WTC11 (cell line): Measurements from ENCODE around the gene GABBR2. TPM values are rescaled to one million over a fixed set of nuclear protein-coding genes. Genes with fewer than 3 reads are reported as not detected.

Experiments
- ATAC-seq: fragments of 200-7000 bp; cut with Tn5 transposase; 2 replicates; pipeline ENCODE4 v1.10.0; 2021; ENCODE audit warnings: mild to moderate bottlenecking, moderate library complexity
- CTCF ChIA-PET: fragments of 300-600 bp; sonication (Branson Sonifier 250); formaldehyde crosslinking; loops from one replicate; lab custom pipeline; 2021; ENCODE audit warnings: antibody characterized with exemption; lab: Charles Lee
- POLR2A ChIA-PET: fragments of 350-600 bp; sonication (Branson Sonifier 250); formaldehyde crosslinking; loops from one replicate; lab custom pipeline; 2021; ENCODE audit warnings: antibody characterized with exemption; lab: Charles Lee
- DNase-seq: peaks from one replicate; pipeline ENCODE4 v3.0.0; 2021; ENCODE audit warnings: low spot score
- H3K27ac Mint-ChIP-seq: 2 replicates; pipeline ENCODE4 v1.8.0; 2021; ENCODE audit warnings: mixed read lengths
- H3K27me3 Mint-ChIP-seq: 2 replicates; pipeline ENCODE4 v1.8.0; 2021; ENCODE audit warnings: low read depth, mild to moderate bottlenecking, moderate library complexity, mixed read lengths
- H3K36me3 Mint-ChIP-seq: 2 replicates; pipeline ENCODE4 v1.8.0; 2021; ENCODE audit warnings: mixed read lengths
- H3K4me1 Mint-ChIP-seq: 2 replicates; pipeline ENCODE4 v1.8.0; 2022; ENCODE audit warnings: mixed read lengths
- H3K4me3 Mint-ChIP-seq: 2 replicates; pipeline ENCODE4 v1.8.0; 2021; ENCODE audit warnings: mild to moderate bottlenecking, moderate library complexity, mixed read lengths
- H3K9me3 Mint-ChIP-seq: 2 replicates; pipeline ENCODE4 v1.8.0; 2021; ENCODE audit warnings: mixed read lengths
- CREM ChIP-seq: sonication (generic); formaldehyde crosslinking; IDR thresholded peaks from 2 replicates; pipeline ENCODE4 v1.8.1; 2022; ENCODE audit warnings: mild to moderate bottlenecking, missing genetic modification reagents, moderate library complexity
- FOXP1 ChIP-seq: sonication (generic); formaldehyde crosslinking; IDR thresholded peaks from 2 replicates; pipeline ENCODE4 v1.8.0; 2022; ENCODE audit warnings: missing genetic modification reagents, mild to moderate bottlenecking, moderate library complexity, borderline replicate concordance
- GRHL2 ChIP-seq: fragments of 250-450 bp; sonication (Bioruptor Pico); IDR thresholded peaks from 2 replicates; pipeline ENCODE4 v1.8.0; 2022; ENCODE audit warnings: mild to moderate bottlenecking, moderate library complexity; ENCODE audit not compliant: insufficient replicate concordance, severe bottlenecking
- HMGA2 ChIP-seq: fragments of 250-450 bp; sonication (Bioruptor Pico); IDR thresholded peaks from 2 replicates; pipeline ENCODE4 v1.4.0; 2021; ENCODE audit warnings: mild to moderate bottlenecking, moderate library complexity
- IRF2 ChIP-seq: sonication (generic); formaldehyde crosslinking; IDR thresholded peaks from 2 replicates; pipeline ENCODE4 v1.8.0; 2022; ENCODE audit warnings: low read depth, missing genetic modification reagents, borderline replicate concordance
- KAT7 ChIP-seq: sonication (generic); formaldehyde crosslinking; IDR thresholded peaks from 2 replicates; pipeline ENCODE4 v1.8.1; 2023; ENCODE audit warnings: missing genetic modification reagents, mild to moderate bottlenecking, borderline replicate concordance
- NR2C2 ChIP-seq: sonication (generic); formaldehyde crosslinking; IDR thresholded peaks from 2 replicates; pipeline ENCODE4 v1.8.0; 2022; ENCODE audit warnings: mild to moderate bottlenecking, missing genetic modification reagents
- RORB ChIP-seq: fragments of 250-450 bp; sonication (Bioruptor Pico); IDR thresholded peaks from 2 replicates; pipeline ENCODE4 v1.9.0; 2021; ENCODE audit warnings: mild to moderate bottlenecking
- SMAD4 ChIP-seq: sonication (generic); formaldehyde crosslinking; IDR thresholded peaks from 2 replicates; pipeline ENCODE4 v1.8.0; 2022; ENCODE audit warnings: mild to moderate bottlenecking, missing genetic modification reagents
- TEAD1 ChIP-seq: sonication (generic); formaldehyde crosslinking; IDR thresholded peaks from 2 replicates; pipeline ENCODE4 v1.8.0; 2022; ENCODE audit warnings: mild to moderate bottlenecking, missing genetic modification reagents
- ZNF121 ChIP-seq: sonication (generic); formaldehyde crosslinking; IDR thresholded peaks from 2 replicates; pipeline ENCODE4 v1.8.0; 2023; ENCODE audit warnings: missing genetic modification reagents
- ZNF219 ChIP-seq: sonication (generic); formaldehyde crosslinking; IDR thresholded peaks from 2 replicates; pipeline ENCODE4 v1.8.0; 2023; ENCODE audit warnings: missing genetic modification reagents, mild to moderate bottlenecking, borderline replicate concordance
- ZNF263 ChIP-seq: sonication (generic); formaldehyde crosslinking; IDR thresholded peaks from 2 replicates; pipeline ENCODE4 v1.8.1; 2022; ENCODE audit warnings: low read depth, mild to moderate bottlenecking, moderate library complexity, missing genetic modification reagents
- ZNF416 ChIP-seq: fragments of 250-450 bp; sonication (Bioruptor Pico); IDR thresholded peaks from 2 replicates; pipeline ENCODE4 v1.9.0; 2021; ENCODE audit warnings: mild to moderate bottlenecking, inconsistent platforms
- ZNF671 ChIP-seq: fragments of 250-450 bp; sonication (Bioruptor Pico); IDR thresholded peaks from 2 replicates; pipeline ENCODE4 v1.8.0; 2021; ENCODE audit warnings: mild to moderate bottlenecking
- total RNA-seq: library from RNA; stranded (reverse); gene quantifications from 3 replicates; pipeline ENCODE4 v1.2.3, GENCODE V29; 2021
- TF ChIP-seq, protein P1 (sequence below): sonication (generic); formaldehyde crosslinking; IDR thresholded peaks from 2 replicates; pipeline ENCODE4 v1.8.1; 2022; ENCODE audit warnings: low read depth, mild to moderate bottlenecking, moderate library complexity, missing genetic modification reagents, borderline replicate concordance
- TF ChIP-seq, protein P2 (sequence below): sonication (generic); formaldehyde crosslinking; IDR thresholded peaks from 2 replicates; pipeline ENCODE4 v1.8.1; 2023; ENCODE audit warnings: mild to moderate bottlenecking, missing genetic modification reagents
- TF ChIP-seq, protein P3 (sequence below): sonication (generic); formaldehyde crosslinking; IDR thresholded peaks from 2 replicates; pipeline ENCODE4 v1.8.0; 2023; ENCODE audit warnings: missing genetic modification reagents
- TF ChIP-seq, protein P4 (sequence below): sonication (generic); formaldehyde crosslinking; conservative IDR thresholded peaks from 2 replicates; pipeline ENCODE4 v1.8.1; 2022; ENCODE audit warnings: mild to moderate bottlenecking, missing genetic modification reagents
- TF ChIP-seq, protein P5 (sequence below): fragments of 250-450 bp; sonication (Bioruptor Pico); IDR thresholded peaks from 2 replicates; pipeline ENCODE4 v1.9.0; 2021; ENCODE audit warnings: mild to moderate bottlenecking

Gene GABBR2
- total RNA-seq, 1 experiment from 2014 or later, result 0.92 TPM

DNA sequence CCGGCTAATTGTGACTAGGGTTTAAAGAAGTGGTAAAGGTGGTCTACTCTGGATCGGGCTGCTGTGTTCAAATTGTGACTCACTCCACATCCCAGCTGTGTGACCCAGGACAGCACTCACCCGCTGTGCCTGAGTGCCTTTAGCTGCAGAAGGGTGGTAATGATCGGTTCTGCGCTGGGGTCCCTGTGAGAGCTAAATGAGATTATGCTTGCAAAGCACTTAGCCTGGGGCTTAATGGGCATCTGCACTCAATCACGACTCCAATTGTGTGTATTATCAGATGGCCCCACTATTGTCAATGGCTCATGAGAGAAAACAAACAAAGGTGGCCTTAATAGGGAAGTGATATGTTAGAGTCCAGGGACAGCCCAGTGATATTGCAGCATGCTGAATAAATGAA is 428.2 kb downstream of the GABBR2 start:
- no peaks in the 10 kb centered on the region for H3K36me3 Mint-ChIP-seq
- POLR2A ChIA-PET, result no interaction called here
- ATAC-seq (no peak), DNase-seq (no peak)
- peaks cover 10% of the 10 kb centered on the region; the same call in 1 of the 2 replicates for H3K27me3 Mint-ChIP-seq
- TF ChIP-seq RORB (no peak), GRHL2 (no peak), FOXP1 (CRISPR knock-in tag) (no peak), ZNF121 (CRISPR knock-in tag) (no peak), TEAD1 (CRISPR knock-in tag) (no peak), ZNF263 (CRISPR knock-in tag) (no peak), IRF2 (CRISPR knock-in tag) (no peak), ZNF671 (CRISPR knock-in tag) (no peak), ZNF219 (CRISPR knock-in tag) (no peak)
- TF ChIP-seq, protein P1, sequence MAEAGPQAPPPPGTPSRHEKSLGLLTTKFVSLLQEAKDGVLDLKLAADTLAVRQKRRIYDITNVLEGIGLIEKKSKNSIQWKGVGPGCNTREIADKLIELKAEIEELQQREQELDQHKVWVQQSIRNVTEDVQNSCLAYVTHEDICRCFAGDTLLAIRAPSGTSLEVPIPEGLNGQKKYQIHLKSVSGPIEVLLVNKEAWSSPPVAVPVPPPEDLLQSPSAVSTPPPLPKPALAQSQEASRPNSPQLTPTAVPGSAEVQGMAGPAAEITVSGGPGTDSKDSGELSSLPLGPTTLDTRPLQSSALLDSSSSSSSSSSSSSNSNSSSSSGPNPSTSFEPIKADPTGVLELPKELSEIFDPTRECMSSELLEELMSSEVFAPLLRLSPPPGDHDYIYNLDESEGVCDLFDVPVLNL (CRISPR knock-in tag), result no peak
- TF ChIP-seq, protein P2, sequence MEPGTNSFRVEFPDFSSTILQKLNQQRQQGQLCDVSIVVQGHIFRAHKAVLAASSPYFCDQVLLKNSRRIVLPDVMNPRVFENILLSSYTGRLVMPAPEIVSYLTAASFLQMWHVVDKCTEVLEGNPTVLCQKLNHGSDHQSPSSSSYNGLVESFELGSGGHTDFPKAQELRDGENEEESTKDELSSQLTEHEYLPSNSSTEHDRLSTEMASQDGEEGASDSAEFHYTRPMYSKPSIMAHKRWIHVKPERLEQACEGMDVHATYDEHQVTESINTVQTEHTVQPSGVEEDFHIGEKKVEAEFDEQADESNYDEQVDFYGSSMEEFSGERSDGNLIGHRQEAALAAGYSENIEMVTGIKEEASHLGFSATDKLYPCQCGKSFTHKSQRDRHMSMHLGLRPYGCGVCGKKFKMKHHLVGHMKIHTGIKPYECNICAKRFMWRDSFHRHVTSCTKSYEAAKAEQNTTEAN, result no peak
- CTCF ChIA-PET, result no interaction called here
- H3K9me3 Mint-ChIP-seq, result 0 out of 2 replicates have a peak, but pooled peaks cover 3% of the 10 kb centered on the region
- H3K4me1 Mint-ChIP-seq, result peaks cover 15% of the 10 kb centered on the region
- H3K27ac Mint-ChIP-seq, result no peak overlapping the region
- H3K4me3 Mint-ChIP-seq, result no peak overlapping the region

DNA sequence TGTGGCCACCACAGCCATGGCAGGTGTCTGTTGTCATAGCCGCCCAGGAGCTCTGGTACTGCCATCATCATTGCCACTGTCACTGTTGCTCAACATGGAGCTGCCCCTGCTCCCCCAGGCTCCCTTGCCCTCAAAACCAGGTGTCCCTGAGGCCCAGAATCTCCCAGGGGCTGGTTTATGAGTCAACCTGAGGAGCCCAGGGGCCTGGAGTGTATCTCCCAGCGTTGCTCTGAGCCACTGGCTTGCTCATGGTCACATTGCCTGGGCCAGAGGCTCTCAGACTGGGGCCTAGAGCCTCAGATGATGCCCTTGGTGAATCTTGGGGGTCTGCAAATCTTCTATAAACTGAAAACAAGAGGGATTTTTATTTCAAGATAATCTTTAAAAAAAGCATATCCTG is 428.6 kb downstream of the GABBR2 start:
- H3K4me3 Mint-ChIP-seq, result no peak overlapping the region
- ATAC-seq, result no peak

DNA sequence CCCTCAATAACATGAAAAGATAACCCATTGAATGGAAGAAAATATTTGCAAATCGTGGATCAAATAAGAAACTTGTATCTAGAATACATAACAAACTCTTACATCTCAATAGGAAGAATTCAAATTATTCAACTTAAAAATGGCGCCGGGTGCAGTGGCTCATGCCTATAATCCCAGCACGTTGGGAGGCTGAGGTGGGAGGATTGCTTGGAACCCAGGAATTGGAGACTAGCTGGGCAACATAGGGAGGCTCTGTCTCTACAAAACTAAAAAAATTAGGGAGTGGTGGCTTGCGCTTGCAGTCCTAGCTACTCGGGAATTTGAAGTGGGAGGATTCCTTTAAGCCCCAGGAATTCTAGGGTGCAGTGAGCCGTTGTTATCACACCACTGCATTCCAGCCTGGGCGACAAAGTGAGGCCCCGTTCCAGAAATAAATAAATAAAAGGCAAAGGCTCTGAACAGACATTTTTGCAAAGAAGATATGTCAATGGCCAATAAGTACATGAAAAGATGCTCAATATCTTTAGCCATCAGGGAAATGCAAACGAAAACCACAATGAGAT is 431.7 kb downstream of the GABBR2 start:
- ATAC-seq (no peak), DNase-seq (no peak)
- peaks cover 7% of the 10 kb centered on the region; the same call in 1 of the 2 replicates for H3K27me3 Mint-ChIP-seq
- H3K27ac Mint-ChIP-seq, result no peak overlapping the region
- peaks cover 7% of the 10 kb centered on the region; the same call in 1 of the 2 replicates for H3K9me3 Mint-ChIP-seq
- POLR2A ChIA-PET, result no interaction called here
- CTCF ChIA-PET, result no interaction called here
- no peak overlapping the region for H3K4me3 Mint-ChIP-seq
- peaks cover 34% of the 10 kb centered on the region for H3K4me1 Mint-ChIP-seq
- H3K36me3 Mint-ChIP-seq, result no peaks in the 10 kb centered on the region
- TF ChIP-seq ZNF416, result no peak
- TF ChIP-seq, protein P3, sequence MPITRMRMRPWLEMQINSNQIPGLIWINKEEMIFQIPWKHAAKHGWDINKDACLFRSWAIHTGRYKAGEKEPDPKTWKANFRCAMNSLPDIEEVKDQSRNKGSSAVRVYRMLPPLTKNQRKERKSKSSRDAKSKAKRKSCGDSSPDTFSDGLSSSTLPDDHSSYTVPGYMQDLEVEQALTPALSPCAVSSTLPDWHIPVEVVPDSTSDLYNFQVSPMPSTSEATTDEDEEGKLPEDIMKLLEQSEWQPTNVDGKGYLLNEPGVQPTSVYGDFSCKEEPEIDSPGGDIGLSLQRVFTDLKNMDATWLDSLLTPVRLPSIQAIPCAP, result no peak
- TF ChIP-seq, protein P4, sequence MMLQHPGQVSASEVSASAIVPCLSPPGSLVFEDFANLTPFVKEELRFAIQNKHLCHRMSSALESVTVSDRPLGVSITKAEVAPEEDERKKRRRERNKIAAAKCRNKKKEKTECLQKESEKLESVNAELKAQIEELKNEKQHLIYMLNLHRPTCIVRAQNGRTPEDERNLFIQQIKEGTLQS (CRISPR knock-in tag), result no peak
- no peak for TF ChIP-seq SMAD4 (CRISPR knock-in tag)
- no peak for TF ChIP-seq NR2C2 (CRISPR knock-in tag)
- TF ChIP-seq HMGA2 (CRISPR knock-in tag), result no peak
- no peak for TF ChIP-seq ZNF263 (CRISPR knock-in tag)
- TF ChIP-seq, protein P5, sequence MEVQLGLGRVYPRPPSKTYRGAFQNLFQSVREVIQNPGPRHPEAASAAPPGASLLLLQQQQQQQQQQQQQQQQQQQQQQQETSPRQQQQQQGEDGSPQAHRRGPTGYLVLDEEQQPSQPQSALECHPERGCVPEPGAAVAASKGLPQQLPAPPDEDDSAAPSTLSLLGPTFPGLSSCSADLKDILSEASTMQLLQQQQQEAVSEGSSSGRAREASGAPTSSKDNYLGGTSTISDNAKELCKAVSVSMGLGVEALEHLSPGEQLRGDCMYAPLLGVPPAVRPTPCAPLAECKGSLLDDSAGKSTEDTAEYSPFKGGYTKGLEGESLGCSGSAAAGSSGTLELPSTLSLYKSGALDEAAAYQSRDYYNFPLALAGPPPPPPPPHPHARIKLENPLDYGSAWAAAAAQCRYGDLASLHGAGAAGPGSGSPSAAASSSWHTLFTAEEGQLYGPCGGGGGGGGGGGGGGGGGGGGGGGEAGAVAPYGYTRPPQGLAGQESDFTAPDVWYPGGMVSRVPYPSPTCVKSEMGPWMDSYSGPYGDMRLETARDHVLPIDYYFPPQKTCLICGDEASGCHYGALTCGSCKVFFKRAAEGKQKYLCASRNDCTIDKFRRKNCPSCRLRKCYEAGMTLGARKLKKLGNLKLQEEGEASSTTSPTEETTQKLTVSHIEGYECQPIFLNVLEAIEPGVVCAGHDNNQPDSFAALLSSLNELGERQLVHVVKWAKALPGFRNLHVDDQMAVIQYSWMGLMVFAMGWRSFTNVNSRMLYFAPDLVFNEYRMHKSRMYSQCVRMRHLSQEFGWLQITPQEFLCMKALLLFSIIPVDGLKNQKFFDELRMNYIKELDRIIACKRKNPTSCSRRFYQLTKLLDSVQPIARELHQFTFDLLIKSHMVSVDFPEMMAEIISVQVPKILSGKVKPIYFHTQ (CRISPR knock-in tag), result no peak
- TF ChIP-seq CREM (CRISPR knock-in tag), result no peak

More for the DNA sequence above, 428.6 kb downstream of the GABBR2 start:
- no peak for DNase-seq
- TF ChIP-seq, protein P5 (CRISPR knock-in tag), result no peak
- TF ChIP-seq KAT7 (CRISPR knock-in tag), result no peak
- TF ChIP-seq, all 79 proteins: peak for 0
- CTCF ChIA-PET, result no interaction called here
- H3K27ac Mint-ChIP-seq, result no peak overlapping the region
- H3K4me1 Mint-ChIP-seq, result peaks cover 17% of the 10 kb centered on the region
- H3K9me3 Mint-ChIP-seq, result 0 out of 2 replicates have a peak, but pooled peaks cover 3% of the 10 kb centered on the region
- H3K27me3 Mint-ChIP-seq, result peaks cover 9% of the 10 kb centered on the region; the same call in 1 of the 2 replicates
- no peaks in the 10 kb centered on the region for H3K36me3 Mint-ChIP-seq
- POLR2A ChIA-PET, result no interaction called here
